Thyroid gland (tissue), 4 donors: ENCODE measurements around the gene CLEC11A.

Experiments
- CTCF ChIP-seq, 6 experiments: fragments of 200-600 bp in 3 of 6; fragments of 450-650 bp in 3 of 6; sonication (generic) in 3 of 6; IDR thresholded peaks; one replicate each; pipeline ENCODE4 v1.5.1; 2016 to 2019; ENCODE audit warnings: antibody characterized with exemption in 6 of 6, mild to moderate bottlenecking in 2 of 6, inconsistent platforms in 1 of 6, moderate library complexity in 1 of 6
- POLR2A ChIP-seq, 2 donors: fragments of 450-650 bp; IDR thresholded peaks; one replicate each; pipeline ENCODE4 v1.6.1; 2017; ENCODE audit warnings: antibody characterized with exemption in 2 of 2, mild to moderate bottlenecking in 2 of 2, moderate library complexity in 1 of 2

- no peak for TF ChIP-seq CTCF (IDR thresholded peaks at IDR 0.05)
- TF ChIP-seq POLR2A (IDR thresholded peaks at IDR 0.05) = no peak
These were observed 34.4 kb upstream of the CLEC11A start for GRCh38 chr19:50688766-50689165.
